Activated CD4-positive, alpha-beta T cell treated with anti-CD3 and anti-CD28 coated beads, Interleukin-2, amount 50 U/mL, for 4 hours (primary cell): ENCODE results near the gene ZIC4.

Source experiments
- DNase-seq, 2 experiments: peaks; one replicate each; pipeline ENCODE4 v3.0.0-alpha.2; 2020

ZIC4 gene

DNA sequence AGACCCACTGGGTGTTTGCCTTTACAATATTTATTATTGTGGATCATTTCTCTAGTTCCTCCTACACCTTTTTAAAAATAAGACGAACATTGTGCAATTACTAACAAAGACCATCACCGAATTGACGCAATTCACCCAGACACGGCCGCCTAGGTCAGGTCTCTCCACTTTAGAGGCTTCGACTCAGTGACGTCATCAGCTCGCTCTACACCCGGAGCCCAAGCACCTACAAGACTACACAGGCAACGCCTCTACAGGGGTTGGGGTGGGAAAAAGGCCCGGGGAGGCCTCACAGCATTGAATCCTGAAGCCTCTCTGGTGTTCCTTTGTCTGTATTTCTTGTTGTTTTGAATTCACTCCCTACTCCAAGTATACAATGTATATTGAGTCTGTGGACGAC lies 16.6 kb downstream of the ZIC4 start:
- no peak for DNase-seq

DNA sequence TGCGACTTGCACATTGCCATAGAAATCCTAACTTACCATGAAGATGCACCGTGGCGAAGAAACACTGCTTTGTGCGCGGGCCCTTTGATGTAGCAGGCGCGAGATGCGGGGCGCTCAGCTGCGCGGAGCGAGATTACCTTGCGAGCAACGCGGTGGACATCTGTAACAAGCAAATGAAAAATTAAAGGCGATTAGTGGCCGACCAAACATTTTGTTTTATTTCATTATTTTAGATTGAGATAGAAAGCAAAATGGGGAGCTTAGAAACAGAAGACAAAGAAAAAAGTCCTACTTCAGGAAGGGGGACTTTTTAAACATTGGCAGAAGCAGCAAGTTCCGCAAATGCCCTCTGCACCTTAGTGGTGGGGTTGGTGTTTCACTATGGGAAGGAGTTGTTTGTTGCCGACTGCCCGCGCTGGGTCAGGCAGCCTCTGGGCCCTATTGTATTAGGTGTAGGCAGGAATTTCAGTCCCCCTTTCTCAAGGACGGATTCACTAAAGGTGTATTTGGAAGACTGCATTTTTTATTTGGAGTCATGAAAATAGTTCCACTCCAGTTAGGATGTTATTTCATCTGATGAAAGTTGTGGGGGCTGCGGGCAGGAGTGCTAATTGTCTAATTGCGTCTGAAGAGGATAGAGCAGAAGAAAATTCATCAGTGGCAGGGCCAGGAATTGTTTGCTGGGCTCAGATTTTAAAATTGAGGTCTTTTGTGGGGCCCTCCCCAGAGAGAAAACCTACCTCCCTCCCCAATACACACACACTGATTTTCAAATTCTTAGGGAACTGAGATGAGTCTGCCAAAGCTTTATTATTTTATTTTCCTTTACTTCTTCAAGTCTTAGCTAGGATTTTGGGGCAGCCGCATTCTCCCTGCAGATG lies 17.4 kb downstream of the ZIC4 start:
- DNase-seq = no peak

DNA sequence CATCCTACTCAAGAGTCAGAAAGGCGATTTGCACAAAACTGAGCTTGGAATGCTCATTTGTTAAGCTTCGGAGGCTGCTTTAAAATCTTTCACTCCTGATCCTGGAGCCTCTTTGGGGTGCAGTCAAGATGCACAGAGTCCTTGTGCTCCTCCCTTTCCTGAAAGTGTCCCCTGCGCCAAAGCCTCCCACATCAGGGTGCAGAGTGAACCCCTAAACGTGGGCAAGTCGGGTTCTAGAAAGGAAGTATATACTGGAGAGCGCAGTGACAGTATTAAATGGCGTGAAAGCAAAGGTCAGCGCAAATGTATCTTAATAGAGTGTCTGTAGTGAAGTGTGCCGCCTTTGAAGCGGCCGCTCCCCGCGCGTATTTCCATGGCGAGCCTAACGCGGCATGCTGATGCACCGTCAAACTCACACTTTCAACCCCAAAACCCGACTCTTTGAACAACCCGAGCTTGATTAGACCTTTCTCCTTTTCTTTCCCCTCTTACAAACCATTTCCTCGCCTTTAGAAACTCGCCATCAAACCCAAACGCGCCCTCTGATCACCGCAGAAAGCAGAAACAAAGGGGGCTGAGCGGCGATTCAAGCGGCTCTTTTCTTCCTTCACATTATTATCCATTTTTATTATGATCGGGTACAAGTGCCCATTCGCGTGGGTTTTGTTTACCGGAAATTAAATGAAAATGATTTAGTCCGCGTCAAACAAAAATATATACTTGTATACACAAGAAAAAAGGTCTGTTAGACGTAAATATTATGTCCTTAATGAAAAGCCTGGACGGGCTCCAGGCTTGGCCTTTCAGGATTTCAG lies 18.3 kb downstream of the ZIC4 start:
- DNase-seq = no peak

DNA sequence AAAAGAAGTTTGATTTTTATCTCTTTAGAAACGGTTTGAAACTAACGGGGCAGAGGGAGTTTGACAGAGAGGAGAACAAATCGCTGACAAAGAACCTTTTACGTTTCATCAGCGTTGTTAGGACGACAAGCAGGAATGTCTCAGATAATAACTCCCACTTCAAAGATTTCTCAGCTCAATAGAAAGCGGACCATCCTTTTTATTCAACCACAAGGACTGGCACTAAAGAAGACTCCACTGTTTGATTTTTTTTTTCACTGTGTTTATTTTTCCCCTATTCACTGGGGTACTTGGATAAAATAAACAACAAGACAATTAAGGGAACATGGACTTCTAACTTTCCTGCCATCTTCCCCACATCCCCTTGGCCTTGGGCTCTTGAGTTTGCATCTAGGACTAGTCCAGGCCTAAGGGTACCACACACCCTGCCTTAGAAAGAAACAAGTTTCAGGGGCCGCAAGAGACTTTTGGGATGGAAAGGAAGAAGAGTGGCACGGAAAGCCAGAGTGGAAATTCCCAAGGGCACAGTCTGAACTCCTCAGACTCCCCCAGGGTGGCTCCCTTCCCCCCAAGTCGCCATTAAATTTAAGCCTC lies 19.0 kb downstream of the ZIC4 start:
- DNase-seq = no peak

DNA sequence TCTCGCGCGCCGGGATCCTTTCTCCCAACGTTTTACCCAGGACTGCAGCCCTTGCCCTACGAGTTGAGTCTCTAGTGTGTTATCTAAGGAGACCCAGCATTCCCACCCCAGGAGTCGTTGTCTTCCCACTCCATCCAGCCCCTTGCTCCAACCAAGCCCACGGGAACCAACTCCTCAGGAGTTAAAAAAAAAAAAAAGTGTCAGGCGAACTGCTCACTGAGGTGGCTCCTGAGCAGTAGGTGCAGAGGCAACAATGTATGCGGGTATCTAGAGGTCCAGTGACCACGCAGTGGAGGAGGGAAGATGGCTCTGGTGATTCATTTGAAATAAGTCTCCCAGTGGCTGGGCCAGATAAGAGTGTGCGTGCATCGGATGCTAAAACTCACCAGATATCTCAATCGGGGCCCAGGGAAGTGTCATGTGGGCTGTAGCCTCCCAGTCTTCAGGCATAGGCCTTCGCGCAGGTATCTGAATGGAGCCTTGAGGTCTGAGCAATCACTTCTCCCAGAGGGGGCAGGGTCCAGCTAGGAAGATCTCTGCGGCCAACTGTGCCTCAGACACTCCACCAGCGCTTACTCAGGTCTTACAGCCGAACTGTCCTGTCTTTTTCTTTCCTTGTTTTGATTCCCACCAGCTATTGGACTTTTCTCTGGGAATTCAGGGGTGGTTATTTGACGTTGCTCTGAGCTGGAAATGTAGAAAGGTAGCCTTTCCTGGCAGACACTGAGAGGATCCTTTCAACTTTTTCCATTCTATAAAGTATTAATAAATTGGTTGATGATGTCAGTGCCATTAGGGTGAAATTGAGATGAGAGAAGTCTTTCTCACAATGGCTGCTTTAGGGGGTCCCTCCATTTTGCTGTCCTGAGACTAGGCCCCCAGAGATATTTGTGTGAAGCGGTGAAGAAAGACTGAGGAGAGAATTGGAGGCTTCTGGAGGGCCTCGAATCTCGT lies 21.0 kb downstream of the ZIC4 start:
- no peak for DNase-seq

DNA sequence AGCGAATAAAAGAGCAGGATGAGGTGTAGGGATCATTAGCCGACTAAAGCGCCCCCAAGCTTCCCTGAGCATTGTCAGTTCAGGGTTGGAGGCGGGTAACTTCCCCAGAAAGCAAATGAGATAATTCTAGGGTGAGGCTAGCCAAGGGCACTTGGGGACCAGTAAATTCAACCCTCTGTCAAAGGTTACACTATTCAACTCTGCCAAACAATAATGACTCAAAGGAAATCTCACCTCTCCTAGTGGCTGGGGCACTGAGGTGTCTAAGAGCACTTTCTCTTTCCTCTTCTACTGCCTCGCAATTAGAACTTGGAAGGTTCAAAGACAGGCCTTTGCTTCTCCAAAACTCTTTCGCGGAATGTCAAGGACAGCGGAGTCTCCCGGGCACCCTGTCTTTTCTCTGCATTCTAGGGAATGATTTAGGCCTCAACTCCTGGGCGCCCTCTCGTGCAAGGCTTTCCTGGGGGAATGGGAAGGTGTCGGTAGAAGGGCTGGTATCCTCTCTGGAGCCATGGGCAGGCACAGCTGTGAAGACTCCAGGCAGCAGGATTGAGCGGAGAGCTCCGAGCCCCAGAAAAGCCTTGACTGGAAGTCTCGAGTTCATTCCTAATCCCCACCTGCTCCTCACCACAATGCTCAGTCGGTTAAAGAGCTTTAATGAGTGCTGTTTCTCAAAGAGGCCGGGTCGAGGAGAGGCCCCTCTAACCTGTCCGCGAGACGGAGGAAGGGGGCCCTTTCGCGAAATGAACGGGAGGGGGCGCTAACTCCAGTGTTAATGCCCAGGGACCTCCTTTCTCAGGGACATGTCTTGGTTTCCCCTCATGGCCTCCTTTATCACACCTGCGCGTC lies 21.9 kb downstream of the ZIC4 start:
- DNase-seq = no peak

DNA sequence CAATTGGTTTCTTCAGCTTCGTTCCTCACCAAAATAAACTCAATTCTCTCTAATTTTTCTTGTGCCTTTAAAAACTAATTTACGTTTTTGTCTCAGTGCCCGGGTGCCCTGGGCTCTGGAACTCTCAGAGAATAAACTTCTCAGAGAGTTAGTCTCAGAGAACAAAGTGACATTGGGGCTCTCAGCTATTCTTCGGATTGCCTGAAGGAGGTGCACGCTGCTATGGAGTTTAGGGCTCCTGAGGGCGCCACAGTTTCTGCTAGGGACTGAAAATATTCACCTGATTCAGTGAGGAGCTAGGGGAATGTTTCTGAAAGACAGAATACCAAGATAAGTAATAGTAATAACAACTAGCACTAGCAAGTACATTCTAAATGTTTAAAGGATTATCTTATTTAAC lies 22.7 kb downstream of the ZIC4 start:
- DNase-seq = no peak

DNA sequence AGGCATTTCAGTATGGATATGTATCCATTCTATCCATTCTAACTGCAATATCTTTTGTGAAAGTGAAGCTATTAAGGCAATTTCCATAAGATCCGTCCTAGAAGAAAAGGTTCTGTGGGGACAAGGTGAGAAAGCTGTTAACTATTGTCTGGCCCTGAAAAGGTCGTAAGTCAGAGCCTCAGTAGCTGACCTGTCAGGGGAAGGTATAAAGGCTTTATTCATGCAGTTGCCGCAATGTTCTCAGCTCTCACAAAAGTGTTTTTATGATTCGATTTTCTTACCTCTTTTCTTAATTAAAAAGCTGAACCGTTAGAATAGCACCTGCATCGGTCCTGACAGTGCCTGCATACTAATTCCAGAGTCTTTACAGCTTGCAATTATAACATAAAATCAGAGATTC lies 24.7 kb downstream of the ZIC4 start:
- DNase-seq = no peak

DNA sequence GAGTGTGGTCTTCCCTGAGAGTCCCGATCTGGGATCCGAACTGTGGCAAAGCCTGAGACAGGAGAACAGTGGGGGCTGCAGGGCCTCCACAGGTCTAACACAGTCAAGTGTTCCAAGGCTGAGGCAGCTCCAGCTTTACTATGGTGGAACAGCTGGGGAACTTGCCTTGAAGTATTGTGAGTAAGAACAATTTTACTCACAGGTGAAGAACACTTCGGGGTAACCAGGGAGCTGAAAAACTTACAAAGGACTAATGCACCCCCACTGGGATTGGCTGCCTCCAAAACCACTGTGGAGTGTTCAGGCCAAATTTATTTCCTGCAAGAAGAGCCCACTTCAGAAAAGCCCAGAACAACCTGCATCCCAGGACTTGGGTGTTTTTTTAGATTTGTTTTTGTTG lies 25.4 kb downstream of the ZIC4 start:
- DNase-seq = no peak

DNA sequence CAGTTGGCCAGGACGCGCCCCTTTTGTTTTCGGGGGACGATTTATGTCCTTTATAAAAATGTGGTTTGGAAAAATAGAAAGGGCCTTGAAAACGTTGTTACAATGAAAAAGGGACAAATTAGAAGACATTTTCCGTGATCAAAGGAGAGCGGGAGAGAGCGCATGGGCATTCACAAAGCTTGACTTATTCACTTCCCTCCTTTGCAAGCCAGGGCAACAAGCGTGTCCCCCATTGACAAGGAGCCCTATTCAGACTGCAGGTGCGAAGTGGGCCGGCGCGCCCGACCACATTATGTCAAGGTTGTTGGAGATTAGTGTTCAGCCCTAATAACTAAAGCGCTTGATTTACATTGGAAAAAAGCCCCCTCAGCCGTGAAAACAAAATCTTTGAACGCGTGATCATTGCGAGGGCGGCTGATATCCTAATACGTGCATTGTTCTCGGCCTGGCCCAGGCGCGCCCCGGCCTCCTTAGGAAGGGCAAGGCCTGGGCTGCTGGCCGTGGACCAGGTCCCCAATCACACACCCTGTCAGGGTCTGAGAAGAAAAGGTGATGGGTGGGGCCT lies 25.9 kb downstream of the ZIC4 start:
- DNase-seq = no peak

DNA sequence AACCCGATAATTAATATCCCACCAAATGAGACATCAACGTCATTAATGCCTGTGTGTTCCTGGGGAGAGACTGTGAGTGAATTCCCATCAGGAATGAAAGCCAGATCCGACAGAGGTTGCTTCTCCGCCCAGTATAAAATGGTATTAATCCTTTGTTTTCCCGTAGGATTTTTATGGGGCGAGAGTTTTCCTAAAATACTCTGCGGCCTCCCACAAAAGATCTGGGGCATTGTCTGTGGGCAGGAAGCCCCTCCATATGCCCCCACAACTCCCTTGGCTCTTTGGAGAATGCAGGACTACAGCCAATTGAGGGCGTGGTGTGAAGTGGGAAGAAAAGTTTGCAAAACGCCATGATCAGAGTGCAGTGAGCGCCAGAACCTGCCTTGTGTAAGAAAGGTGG lies 26.7 kb downstream of the ZIC4 start:
- DNase-seq = no peak

DNA sequence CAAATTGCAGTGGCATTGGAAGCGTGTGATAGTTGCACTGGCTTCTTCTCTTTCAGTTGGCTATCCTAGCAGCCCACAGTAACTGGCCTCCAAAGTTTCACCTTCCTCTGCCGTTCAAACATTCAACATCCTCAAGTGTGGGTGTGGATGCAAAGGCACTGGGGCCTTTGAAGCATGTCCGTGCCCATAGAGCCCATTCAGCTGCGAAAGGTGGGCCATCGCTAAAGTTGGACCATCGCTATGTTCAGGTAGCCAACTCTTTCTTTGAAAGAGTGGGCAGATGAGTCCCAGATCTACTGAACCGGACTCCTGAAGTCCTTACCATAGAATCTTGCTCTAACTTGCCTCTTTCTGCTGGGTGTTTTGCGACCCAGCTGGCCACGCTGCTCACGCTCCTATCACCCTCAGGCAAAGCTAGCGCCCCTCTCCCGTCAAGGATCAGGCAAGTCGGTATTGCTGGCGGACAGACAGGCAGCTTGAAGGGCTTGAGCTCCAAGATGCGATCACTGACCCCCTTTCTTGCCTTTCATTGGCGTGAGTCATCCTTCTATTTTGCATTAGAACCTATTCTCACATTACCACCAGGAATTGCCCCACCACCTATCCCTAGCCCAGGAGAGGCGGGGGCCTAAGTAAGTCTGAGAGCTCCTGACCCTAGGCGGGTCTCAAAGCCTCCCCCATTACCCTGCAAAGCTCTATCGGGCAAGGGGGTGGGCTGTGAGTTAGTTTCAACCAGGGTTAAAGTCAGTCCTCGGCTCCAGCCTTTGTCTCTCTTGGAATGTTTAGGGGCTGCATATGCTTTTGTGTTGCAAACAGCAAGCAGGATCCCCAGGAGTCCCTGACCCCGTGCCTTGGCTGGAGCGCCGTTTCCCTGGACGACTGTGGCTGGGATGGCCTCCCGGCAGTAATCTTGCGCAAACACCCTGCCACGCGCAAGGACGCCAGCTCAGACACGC lies 28.7 kb downstream of the ZIC4 start:
- DNase-seq = no peak

DNA sequence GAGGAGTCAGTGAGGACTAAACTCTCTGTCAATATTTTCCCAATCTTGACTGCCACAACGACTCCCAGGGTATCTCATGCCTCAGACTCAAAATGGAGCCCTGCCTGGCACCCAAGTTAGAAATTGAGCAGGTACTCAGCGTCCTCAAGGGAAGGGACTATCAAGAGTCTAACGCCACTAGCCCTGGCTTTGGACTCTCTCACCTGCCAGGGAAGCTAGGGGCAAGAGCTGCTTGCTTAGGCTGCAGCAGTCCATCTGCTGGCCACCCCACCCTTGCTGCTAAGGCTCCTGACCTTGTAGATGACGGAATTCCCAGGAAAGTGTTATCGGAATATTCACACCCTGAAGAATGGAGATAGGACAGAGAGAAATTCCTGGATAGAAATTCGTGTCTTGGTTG lies 33.0 kb downstream of the ZIC4 start:
- no peak for DNase-seq

DNA sequence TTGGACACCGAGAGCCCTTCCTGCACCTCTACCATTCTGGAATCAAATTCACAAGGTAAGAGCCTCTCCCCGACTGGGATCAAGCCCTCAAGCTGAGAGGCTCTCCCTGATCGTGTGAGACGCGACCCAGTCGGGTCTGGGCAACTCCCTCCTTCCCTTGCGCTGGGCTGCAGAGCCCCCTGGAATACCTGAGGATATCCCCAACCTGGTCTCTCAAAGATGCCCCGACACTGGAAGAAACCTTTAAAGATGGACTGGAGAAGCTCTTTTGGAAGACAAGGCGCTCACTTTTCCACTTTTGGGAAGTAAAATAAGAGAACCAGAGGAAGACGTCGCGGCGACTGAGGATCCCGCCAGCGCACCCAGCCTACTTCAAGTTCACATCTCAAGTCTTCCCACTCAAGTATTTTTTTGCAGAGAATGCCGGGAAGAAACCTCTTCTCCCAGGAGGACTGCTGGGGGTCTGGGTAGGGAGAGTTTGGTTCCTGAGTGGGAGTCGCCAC lies 33.8 kb downstream of the ZIC4 start:
- DNase-seq = no peak

DNA sequence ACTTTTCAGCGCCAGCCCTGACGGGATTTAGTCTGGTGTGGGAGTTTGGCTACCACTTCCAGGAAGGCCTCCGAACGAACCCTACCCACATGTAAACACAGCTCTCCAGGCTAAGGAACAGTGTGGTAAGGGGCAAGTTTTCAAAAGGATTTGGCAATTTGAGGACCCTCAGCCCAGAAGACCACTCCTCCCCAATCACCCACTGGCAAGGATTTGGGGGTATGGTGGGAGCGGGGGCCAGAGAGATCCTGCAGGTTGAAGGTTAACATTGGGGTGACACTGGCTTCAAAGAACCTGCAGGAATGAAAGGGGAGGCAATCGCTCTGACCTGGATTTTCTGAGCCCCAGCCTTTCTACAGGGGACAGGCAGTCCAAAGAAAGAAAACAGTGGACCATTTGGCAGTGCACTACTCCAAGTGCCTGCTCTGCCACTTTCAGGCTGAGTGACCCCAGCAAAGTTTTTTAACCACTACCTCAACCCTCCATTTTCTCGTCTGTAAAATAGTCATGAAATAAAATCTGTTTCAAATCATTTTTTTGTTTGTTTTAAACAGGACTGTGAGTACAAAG lies 34.5 kb downstream of the ZIC4 start:
- DNase-seq = no peak

DNA sequence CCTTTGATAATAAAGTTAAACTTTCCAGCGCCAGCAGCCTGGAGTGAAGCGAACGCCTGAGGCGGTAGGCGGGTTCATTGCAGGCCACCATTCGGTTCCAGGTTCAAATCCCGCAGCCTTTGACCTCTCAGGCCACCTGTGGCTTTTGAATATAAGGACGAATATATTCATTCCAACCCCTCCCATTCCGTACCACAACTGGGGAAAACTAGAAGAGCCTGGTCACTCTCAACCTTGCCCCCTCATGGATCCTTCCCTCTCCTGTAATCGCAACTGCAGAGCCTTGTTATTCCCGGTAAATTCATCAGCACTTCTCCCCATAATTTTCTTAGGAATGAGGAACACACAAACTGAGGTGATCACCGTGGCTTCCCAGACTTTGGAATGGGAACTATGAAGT lies 35.2 kb downstream of the ZIC4 start:
- DNase-seq = no peak

DNA sequence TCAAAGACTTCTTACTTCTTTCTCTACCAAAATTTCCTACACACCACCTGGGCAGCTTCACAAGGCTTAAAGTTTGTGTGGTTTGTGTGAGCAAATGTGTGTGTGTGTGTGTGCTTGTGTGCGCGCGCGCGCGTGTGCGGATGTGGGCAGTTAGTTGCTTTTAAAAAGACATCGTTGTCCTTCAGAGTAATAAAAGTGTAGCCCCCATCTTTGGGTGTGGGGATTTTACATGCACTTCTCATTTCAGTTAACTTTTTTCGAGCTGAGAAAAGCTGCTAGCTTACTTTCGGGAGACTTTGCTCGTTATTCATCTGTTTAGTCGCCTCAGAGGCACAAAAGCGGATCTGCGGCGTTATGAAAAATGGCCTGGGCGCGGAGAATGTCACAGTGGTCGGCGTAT lies 36.0 kb downstream of the ZIC4 start:
- DNase-seq = no peak

DNA sequence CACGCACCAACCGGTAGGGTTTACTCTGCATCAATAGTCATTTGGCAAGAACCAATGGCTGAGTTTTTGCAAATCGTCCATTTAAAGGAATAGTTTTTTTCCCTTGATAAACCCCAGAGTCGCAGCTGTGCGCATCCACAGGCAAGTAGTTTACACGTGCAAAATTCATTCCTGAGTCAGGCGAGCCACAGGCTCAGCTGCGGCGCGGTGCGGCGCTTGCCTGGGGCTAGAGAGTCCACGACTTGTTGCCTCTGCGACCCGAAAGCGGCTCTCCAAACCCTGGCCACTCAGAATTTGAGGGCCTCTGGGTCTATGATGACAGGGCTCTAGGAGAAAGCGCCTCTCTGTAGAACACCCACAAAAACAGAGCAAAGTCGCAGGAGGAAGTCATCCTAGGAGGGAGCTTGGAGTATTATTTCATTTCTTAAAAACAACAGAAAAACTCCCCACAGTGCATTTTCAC lies 36.7 kb downstream of the ZIC4 start:
- no peak for DNase-seq

DNA sequence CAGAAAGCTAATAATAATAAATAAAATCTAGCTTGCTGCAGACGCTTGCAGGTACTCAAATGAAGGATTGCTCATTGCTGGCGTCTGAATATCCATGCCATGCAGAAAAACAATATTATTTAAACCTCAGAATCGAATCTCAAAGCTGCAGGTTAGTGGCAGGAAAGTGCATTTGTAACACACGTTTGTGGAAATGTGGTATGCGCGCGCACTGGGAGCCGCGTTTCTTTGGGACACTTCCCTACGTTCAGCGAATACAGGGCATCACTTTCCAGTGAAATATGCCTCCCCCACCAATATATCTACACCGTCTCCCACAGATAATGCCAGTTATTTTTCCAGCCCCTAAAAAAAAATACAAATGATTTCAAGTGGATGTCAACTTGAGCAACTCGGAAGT lies 37.1 kb downstream of the ZIC4 start:
- no peak for DNase-seq
